Pancreas (tissue), 10 donors: ENCODE data around the gene GLI3. TPM values are rescaled to one million over a fixed set of nuclear protein-coding genes. Genes with fewer than 3 reads are reported as not detected.

ENCODE experiments used
- ATAC-seq, 4 donors: fragments of 200-7000 bp; cut with Tn5 transposase; one replicate each; pipeline versions ENCODE4 v1.8.0 to v1.9.1; 2020; ENCODE audit warnings: mild to moderate bottlenecking in 4 of 4, moderate library complexity in 4 of 4
- DNase-seq, 6 donors: peaks; one replicate each; pipeline ENCODE4 v3.0.0-alpha.2; 2020
- FAIRE-seq: peaks from 2 replicates; lab custom pipeline; 2012; peaks lifted over from hg19 to GRCh38; lab: Jason Lieb, UNC
- H3K27ac ChIP-seq, 4 donors: fragments of 200-600 bp; sonication (generic); 1 replicate in 3 of 4; 2 replicates in 1 of 4; pipeline versions ENCODE4 v1.5.0 to v1.8.0; 2020
- H3K27me3 ChIP-seq, 4 donors: fragments of 200-600 bp; one replicate each; pipeline ENCODE4 v1.8.0; 2021
- H3K36me3 ChIP-seq, 3 donors: fragments of 200-600 bp; sonication (generic) in 1 of 3; one replicate each; pipeline versions ENCODE4 v1.5.0 to v1.8.0; 2020 to 2021
- H3K4me1 ChIP-seq, 3 donors: fragments of 200-600 bp; one replicate each; pipeline ENCODE4 v1.8.0; 2021
- H3K4me3 ChIP-seq, 4 donors: fragments of 200-600 bp; sonication (generic) in 2 of 4; one replicate each; pipeline versions ENCODE4 v1.5.0 to v1.8.0; 2020 to 2021
- H3K9me3 ChIP-seq, 4 donors: fragments of 200-600 bp; one replicate each; pipeline ENCODE4 v1.8.0; 2021
- WGBS, 2 donors: extraction: QIAGEN DNeasy Blood & Tissue Kit; methylation state at CpG; one replicate each; pipeline ENCODE4 v1.1.7; 2013; 5-methylcytosine and 5-hydroxymethylcytosine counted together
- intact Hi-C, 3 donors: fragments of 100-400 bp; cut with DNase I; formaldehyde crosslinking; loops; one replicate each; pipeline versions ENCODE4 v1.11.1 to v1.14.2; 2022
- polyA plus RNA-seq, 2 donors: library from polyadenylated mRNA; stranded (reverse); fragments of 200-250 nt; gene quantifications; one replicate each; pipeline ENCODE4 v1.2.3, GENCODE V29; 2013
- total RNA-seq, 6 donors: library from RNA; stranded (reverse); fragmentation: NEBNext Ultra II Directional in 4 of 6; extraction: Animal tissue kit (Norgen Biotek cat#: 25700) in 4 of 6; gene quantifications; one replicate each; pipeline versions ENCODE4 v1.2.1 to v1.2.4, GENCODE V29; 2021 to 2023
- TF ChIP-seq, protein P1 (sequence below), 4 donors: fragments of 200-600 bp; sonication (generic) in 3 of 4; IDR thresholded peaks; one replicate each; pipeline versions ENCODE4 v1.5.0 to v1.8.0; 2021; ENCODE audit warnings: antibody characterized with exemption in 4 of 4
- donor health status: healthy with polysubstance abuse.
- donor health status: DM: no; HTN: no; CAD: no; lungs with moderate emphysema.
- donor health status: DM: no; HTN: no; CAD: no.
- donor health status: control.
- donor health status: control.
- donor health status: Bipolar disorder and iron deficiency.
- donor health status: DM: yes; HTN: yes; CAD: no.
- donor health status: DM: no; HTN: no; CAD: no.
- donor health status: DM: no; HTN: no; CAD: no.
- donor health status: DM: yes; HTN: yes; CAD: no.

Gene GLI3
- total and polyA plus RNA-seq, 8 donors = 0.38 to 6.2 (median 1.4) TPM

DNA sequence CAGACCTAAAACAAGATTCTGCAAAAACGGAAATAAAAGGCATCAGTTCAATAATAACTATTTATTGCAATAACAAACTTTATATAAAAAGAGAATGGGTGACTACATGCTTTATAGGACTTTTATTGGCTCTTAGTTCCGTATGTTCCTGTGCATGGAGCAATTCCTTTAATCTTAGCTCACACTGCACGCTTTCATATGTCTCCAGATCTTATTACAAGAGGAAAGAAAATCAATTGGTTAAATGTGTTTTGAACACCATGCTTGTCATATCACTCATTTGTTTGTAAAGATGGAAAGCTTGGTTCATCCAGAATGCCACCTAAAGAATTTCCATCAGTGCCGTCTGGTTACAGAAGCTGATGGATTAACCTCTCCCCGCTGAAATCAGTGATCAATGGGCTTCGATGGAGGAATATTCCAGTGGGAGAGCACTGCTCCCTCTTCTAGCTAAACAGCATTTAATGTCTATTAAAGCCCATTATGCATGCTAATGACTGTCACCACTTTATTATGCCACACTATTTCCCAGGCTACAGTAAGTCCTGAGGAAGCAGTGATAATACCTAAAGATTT is 210.3 kb downstream of the GLI3 start:
- no peak for FAIRE-seq
- TF ChIP-seq, protein P1, sequence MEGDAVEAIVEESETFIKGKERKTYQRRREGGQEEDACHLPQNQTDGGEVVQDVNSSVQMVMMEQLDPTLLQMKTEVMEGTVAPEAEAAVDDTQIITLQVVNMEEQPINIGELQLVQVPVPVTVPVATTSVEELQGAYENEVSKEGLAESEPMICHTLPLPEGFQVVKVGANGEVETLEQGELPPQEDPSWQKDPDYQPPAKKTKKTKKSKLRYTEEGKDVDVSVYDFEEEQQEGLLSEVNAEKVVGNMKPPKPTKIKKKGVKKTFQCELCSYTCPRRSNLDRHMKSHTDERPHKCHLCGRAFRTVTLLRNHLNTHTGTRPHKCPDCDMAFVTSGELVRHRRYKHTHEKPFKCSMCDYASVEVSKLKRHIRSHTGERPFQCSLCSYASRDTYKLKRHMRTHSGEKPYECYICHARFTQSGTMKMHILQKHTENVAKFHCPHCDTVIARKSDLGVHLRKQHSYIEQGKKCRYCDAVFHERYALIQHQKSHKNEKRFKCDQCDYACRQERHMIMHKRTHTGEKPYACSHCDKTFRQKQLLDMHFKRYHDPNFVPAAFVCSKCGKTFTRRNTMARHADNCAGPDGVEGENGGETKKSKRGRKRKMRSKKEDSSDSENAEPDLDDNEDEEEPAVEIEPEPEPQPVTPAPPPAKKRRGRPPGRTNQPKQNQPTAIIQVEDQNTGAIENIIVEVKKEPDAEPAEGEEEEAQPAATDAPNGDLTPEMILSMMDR (IDR thresholded peaks at IDR 0.05) = no peak

GRCh38 chr7:42025635-42026375 is 211.2 kb downstream of the GLI3 start:
- WGBS, 2 donors = 62 to 66% methylated on average over 15 of the region's 15 CpGs
- Histone ChIP-seq H3K27me3 (no peaks in the 10 kb centered on the region), H3K9me3 (no peaks in the 10 kb centered on the region), H3K4me3 (no peak overlapping the region), H3K36me3 (no peaks in the 10 kb centered on the region), H3K27ac (no peak overlapping the region), H3K4me1 (no peaks in the 10 kb centered on the region)
- ATAC-seq (peak in 2 of 4 donors; percentile 56 to 70), DNase-seq (no peak), FAIRE-seq (no peak)
- intact Hi-C loops = no loop called here
- TF ChIP-seq, protein P1 (IDR thresholded peaks at IDR 0.05) = no peak

More for the DNA sequence above, 210.3 kb downstream of the GLI3 start:
- intact Hi-C loops = no loop called here
- ATAC-seq (no peak), DNase-seq (no peak)
- Histone ChIP-seq H3K4me3 (no peak overlapping the region), H3K9me3 (no peaks in the 10 kb centered on the region), H3K4me1 (no peaks in the 10 kb centered on the region), H3K27me3 (no peaks in the 10 kb centered on the region), H3K36me3 (no peaks in the 10 kb centered on the region), H3K27ac (no peak overlapping the region)
- WGBS, 2 donors = 62 to 72% methylated on average over 6 of the region's 6 CpGs

DNA sequence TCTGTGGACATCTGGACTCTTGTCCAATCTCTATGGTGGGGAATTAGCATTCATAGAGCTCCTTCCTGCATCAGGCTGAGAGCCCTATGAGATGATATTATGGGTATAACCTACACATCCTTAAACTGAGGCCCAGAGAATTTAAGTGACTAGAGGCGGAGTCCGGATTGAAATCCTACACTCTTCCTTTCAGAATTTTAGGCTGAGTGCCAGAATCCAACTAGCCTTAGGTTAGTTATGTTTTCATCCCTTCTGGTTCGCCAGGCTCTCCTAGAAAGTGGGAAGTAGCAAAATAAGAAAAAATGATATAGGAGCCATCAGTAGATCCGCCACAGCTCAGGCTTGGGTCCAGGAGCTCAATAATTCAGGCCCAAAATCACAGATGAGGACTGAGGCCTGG is 212.5 kb downstream of the GLI3 start:
- H3K36me3 ChIP-seq = no peaks in the 10 kb centered on the region
- ATAC-seq (no peak), FAIRE-seq (no peak), DNase-seq (no peak)
- intact Hi-C loops = no loop called here
- TF ChIP-seq, protein P1 (IDR thresholded peaks at IDR 0.05) = no peak
- H3K27me3 ChIP-seq = no peaks in the 10 kb centered on the region
- no peaks in the 10 kb centered on the region for H3K9me3 ChIP-seq
- H3K27ac ChIP-seq = no peak overlapping the region
- 93 to 95% methylated on average over 4 of the region's 4 CpGs for WGBS, 2 donors
- H3K4me3 ChIP-seq = no peak overlapping the region
- no peaks in the 10 kb centered on the region for H3K4me1 ChIP-seq

DNA sequence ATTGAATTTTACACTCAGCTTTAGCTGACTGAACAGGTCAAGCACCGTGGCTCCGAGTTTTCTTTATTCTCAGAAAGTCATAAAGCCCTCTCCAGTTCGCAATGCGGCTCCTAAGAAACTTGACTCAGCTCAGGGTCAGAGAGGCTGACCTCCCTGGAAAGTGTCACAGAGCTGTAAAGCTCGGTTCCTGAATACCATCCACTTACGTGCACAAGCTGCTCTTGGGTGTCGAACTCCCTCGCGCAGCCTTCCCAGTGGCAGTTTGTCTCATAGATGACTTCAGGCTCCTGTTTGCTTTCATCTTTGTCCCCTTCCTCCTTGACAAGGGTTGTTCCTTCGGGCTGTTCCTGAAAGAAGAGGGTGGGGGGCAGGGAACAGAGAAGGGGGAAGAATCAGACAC is 213.7 kb downstream of the GLI3 start:
- Histone ChIP-seq H3K4me1 (no peaks in the 10 kb centered on the region), H3K27ac (no peak overlapping the region), H3K27me3 (no peaks in the 10 kb centered on the region), H3K36me3 (no peaks in the 10 kb centered on the region), H3K4me3 (no peak overlapping the region), H3K9me3 (no peaks in the 10 kb centered on the region)
- TF ChIP-seq, protein P1 (IDR thresholded peaks at IDR 0.05) = no peak
- DNase-seq = no peak
- WGBS, 2 donors = 76 to 86% methylated on average over 10 of the region's 10 CpGs
- FAIRE-seq = no peak
- intact Hi-C loops = no loop called here
- ATAC-seq = no peak

DNA sequence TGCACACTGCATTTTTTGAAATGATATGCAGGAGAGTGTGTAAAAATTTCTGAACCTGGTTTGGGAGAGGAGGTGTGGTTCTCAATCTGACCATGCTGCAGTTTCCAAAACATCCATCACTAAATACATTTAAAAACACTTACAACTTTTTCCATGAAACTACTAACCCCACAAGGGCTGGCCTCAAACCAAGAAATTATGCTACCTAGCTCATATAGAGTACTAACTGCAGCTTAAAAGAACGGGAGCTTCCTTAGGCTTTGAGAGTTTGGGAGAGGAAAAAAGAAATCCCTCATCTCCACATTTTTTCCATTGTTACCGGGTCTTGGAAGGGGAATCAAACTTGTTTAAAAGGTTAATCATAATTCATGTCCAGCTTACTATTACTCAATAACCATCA is 214.2 kb downstream of the GLI3 start:
- Histone ChIP-seq H3K9me3 (no peaks in the 10 kb centered on the region), H3K36me3 (no peaks in the 10 kb centered on the region), H3K4me1 (no peaks in the 10 kb centered on the region), H3K27ac (no peak overlapping the region), H3K27me3 (no peaks in the 10 kb centered on the region), H3K4me3 (no peak overlapping the region)
- no peak for ATAC-seq
- TF ChIP-seq, protein P1 (IDR thresholded peaks at IDR 0.05) = no peak
- FAIRE-seq = no peak
- WGBS, 2 donors = 81 to 83% methylated on average over 2 of the region's 2 CpGs
- intact Hi-C loops = no loop called here
- DNase-seq = no peak
